C4-2B (cell line): Measurements from ENCODE around the gene APOE.

ENCODE experiments used
- ZFX ChIP-seq: fragments of 450-650 bp; IDR thresholded peaks from 2 replicates; pipeline ENCODE4 v1.6.1; 2017
- TF ChIP-seq, protein P1 (sequence below): fragments of 450-650 bp; conservative IDR thresholded peaks from 2 replicates; pipeline ENCODE4 v1.5.1; 2017; ENCODE audit warnings: mild to moderate bottlenecking

DNA sequence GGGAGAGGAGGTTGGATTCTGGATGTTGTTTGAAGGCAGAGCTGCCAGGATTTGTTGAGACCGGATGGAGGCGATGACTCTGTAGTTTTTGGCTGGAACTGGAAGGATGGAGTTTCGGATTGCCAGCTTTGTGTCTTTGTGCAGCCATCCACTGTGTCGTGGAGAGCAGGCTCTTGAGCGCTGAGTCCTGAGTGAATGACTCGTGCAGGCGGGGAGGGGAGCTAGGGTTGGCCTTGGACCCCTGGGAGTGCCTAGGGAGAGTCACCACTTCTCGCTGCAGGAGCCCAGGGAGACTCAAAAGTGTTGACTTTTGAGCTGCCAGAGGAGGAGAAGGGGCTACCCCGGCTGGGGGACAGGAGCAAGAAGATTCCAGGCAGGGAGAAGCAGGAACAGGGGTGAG lies 10.7 kb upstream of the APOE start:
- TF ChIP-seq, protein P1, sequence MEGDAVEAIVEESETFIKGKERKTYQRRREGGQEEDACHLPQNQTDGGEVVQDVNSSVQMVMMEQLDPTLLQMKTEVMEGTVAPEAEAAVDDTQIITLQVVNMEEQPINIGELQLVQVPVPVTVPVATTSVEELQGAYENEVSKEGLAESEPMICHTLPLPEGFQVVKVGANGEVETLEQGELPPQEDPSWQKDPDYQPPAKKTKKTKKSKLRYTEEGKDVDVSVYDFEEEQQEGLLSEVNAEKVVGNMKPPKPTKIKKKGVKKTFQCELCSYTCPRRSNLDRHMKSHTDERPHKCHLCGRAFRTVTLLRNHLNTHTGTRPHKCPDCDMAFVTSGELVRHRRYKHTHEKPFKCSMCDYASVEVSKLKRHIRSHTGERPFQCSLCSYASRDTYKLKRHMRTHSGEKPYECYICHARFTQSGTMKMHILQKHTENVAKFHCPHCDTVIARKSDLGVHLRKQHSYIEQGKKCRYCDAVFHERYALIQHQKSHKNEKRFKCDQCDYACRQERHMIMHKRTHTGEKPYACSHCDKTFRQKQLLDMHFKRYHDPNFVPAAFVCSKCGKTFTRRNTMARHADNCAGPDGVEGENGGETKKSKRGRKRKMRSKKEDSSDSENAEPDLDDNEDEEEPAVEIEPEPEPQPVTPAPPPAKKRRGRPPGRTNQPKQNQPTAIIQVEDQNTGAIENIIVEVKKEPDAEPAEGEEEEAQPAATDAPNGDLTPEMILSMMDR = no peak
- no peak for TF ChIP-seq ZFX
